ENCODE measurements around the gene KLRD1.
"Not testable (repeated sequence)": the region's sequence is repeated elsewhere in the genome, so short reads cannot be mapped to it uniquely, and the experiment has no call there.

The KLRD1 gene

DNA sequence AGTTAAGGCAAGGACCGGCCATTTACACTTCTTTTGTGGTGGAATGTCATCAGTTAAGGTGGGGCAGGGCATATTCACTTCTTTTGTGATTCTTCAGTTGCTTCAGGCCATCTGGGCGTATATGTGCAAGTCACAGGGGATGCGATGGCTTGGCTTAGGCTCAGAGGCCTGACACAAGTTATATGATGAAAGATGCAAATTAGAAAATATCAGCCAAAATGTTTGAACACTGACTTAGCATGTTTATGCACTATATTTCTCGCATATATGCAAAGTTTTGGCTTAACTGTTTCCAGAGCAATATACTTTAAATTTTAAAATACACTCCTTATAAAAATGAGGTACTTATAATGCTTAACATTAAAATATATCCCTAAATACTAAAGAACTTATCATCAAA lies 30.8 kb downstream of the KLRD1 start:
- not testable (repeated sequence) for DNase-seq (ENCODE audit: low read depth)

GRCh38 chr12:10339053-10339840 lies 31.6 kb downstream of the KLRD1 start:
- no peak for DNase-seq (ENCODE audit: low read depth)

GRCh38 chr12:10340946-10341345 lies 33.3 kb downstream of the KLRD1 start:
- DNase-seq (ENCODE audit: low read depth): not testable (repeated sequence)

DNA sequence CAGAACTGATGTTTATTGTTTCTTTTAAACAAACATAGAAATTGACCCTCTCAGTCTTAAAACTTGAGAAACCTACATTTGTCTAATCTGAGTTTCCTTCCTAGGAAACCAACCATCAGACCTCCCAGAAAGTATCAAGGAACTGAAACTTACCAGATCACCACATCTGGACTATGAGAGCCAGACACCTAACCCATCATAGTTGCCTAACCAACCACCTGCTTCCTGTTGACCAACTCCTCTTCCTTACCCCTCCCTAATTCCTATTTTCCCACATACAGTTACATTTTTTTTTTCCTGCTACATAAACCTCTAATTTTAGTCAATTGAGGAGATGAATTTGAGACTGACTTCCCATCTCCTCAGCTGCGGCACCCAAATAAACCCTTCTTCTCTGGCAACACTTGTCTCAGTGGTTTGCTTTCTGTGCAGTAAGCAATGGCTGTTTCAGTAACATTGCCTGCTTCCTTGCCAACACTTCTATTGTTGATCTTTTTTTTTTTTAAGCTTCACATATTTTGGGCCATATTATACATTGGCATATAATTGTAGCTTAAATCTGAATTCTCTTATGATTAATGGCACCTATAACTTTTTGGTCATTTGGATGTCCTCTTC lies 34.3 kb downstream of the KLRD1 start:
- DNase-seq (ENCODE audit: low read depth): no peak

DNA sequence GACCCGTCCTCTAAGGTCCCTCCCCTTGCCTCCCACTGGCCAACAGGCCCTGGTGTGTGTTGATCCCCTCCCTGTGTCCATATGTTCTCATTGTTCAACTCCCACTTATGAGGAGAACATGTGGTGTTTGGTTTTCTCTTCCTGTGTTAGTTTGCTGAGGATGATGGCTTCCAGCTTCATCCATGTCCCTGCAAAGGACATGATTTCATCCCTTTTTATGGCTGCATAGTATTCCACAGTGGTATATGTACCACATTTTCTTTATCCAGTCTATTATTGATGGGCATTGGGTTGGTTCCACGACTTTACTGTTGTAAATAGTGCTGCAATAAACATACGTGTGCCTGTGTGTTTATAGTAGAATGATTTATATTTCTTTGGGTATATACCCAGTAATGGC lies 43.8 kb downstream of the KLRD1 start:
- DNase-seq (ENCODE audit: low read depth): not testable (repeated sequence)

GRCh38 chr12:10354071-10354470 lies 46.4 kb downstream of the KLRD1 start:
- no peak for DNase-seq (ENCODE audit: low read depth)

- no peak for DNase-seq (ENCODE audit: low read depth)
These were observed 46.8 kb downstream of the KLRD1 start for GRCh38 chr12:10354502-10354901.

- DNase-seq (ENCODE audit: low read depth): no peak
These were observed 50.5 kb downstream of the KLRD1 start for GRCh38 chr12:10358131-10358530.

- DNase-seq (ENCODE audit: low read depth): no peak
These were observed 51.3 kb downstream of the KLRD1 start for GRCh38 chr12:10358969-10359368.

DNA sequence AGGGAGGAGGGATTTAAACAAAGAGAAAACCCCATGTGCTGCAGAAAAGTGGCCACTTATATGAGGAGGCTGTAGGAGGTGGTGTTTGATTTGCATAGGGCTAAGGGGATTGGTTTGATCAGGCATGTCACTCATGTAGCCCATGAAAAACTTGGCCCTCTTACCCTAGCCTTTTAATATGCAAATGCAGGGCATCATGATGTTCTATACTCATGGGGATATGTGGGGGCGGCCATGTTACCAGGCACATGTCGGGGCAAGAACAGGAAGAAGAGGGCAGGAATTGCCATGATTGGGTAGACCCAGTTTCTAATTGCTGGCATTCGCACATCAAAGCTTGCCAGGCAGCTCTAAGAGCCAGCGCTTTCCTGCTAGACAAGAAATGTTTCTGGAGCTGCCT lies 53.4 kb downstream of the KLRD1 start:
- DNase-seq (ENCODE audit: low read depth): no peak

GRCh38 chr12:10361622-10362021 lies 54.0 kb downstream of the KLRD1 start:
- no peak for DNase-seq (ENCODE audit: low read depth)

- no peak for DNase-seq (ENCODE audit: low read depth)
These were observed 54.7 kb downstream of the KLRD1 start for GRCh38 chr12:10362325-10362724.

- DNase-seq (ENCODE audit: low read depth): no peak
These were observed 55.4 kb downstream of the KLRD1 start for GRCh38 chr12:10362828-10363657.

DNA sequence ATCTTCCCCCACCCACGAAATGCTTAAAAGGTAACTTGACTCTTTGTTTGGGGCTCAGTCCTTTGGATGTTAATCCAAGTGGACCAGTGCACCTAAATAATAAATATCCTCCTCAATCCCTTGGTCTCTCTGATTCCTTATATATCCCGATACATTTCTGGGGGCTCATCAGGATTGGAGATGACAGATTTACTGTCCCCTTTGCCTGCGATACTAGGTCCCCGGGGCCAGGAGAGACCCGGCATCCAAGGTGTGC lies 55.9 kb downstream of the KLRD1 start:
- DNase-seq (ENCODE audit: low read depth): no peak

DNA sequence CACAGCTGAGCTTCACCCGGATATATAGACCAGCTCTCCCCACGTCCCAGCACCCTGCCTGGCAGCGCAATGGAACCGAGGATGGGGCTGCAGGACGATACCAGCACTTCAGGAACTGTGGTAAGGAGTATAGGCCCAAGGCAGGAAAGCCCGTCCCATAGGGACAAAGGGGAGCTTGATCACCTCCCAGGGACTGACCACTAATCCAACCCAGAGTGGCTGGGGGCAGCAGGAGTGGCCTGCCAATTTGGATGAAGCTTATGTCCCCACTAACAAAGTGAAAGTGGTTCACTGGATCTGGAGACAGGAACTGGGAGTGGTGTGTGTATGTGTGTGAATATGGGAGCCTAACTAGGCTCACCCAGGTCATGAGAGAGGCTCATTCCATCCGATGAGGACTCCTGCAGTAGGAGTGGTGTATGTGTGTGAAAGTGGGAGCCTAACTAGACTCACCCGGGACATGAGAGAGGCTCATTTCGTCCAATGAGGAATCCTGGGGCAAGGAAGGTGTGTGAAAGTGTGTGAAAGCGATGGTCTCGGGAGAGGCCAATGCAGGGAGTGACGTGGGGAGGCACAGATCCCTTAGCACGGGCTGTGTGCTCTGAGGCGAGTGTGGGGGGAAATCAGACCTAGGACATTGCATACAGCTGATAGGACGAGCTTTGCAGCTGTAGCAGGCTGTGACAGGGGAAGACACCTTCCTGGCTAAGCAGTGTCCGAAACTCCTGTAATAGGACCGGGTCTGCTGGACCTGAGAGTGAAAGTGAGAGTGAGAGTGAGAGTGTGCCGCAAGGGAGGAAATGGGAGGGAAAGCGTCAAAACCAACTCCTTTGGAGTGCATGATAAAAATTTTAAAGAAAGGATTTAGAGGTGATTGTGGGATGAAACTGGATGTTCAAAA lies 56.5 kb downstream of the KLRD1 start:
- DNase-seq (ENCODE audit: low read depth): no peak

GRCh38 chr12:10364815-10365622 lies 57.3 kb downstream of the KLRD1 start:
- DNase-seq (ENCODE audit: low read depth): no peak

- no peak for DNase-seq (ENCODE audit: low read depth)
These were observed 58.2 kb downstream of the KLRD1 start for GRCh38 chr12:10365696-10366405.

DNA sequence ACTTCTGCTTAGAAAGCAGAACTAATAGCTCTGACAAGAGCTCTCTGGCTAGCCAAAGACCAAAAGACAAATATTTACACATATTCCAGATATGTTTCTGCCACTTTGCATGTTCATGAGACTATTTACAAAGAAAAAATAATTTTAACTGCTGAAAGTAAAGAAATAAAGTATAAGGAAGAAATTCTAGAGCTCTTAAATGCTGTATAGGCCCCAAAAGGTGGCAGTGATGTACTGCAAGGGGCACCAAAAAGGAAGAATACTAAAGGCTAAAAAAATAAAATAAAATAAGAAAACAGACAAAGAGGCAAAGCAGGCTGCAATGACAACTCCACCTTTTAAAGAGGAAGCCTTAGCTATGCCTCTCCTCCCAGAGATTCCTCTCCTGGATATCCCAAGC lies 59.2 kb downstream of the KLRD1 start:
- DNase-seq (ENCODE audit: low read depth): no peak

DNA sequence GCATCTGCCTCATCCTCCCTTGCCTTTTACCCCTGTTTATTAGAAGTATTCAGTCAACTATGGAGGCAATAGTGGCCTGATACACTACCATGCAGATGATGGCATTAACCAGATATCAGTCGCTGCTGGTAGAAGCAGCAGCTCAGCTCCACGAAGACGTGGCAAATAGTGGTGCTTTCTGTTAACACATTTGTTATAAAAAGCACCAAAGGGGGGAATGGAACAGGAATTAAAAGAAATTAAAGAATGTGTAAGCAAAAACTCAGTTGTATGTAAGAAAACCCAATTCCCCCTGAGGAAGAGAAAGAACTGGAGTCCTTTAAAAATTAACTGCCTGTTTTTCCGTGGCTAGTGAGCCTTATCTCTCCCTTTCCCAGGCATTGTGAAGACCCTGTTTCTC lies 60.0 kb downstream of the KLRD1 start:
- not testable (repeated sequence) for DNase-seq (ENCODE audit: low read depth)
